GM19463 (cell line): Measurements from ENCODE around the gene KDM4C.
A peak's percentile ranks its signal among the peaks of the same experiment; 100 is the strongest.

Experiments
- ATAC-seq: cut with Tn5 transposase; IDR thresholded peaks from one replicate; pipeline ENCODE4 v1.9.1; 2021; ENCODE audit warnings: mild to moderate bottlenecking, moderate library complexity; ENCODE audit not compliant: unreplicated experiment

Gene KDM4C

DNA sequence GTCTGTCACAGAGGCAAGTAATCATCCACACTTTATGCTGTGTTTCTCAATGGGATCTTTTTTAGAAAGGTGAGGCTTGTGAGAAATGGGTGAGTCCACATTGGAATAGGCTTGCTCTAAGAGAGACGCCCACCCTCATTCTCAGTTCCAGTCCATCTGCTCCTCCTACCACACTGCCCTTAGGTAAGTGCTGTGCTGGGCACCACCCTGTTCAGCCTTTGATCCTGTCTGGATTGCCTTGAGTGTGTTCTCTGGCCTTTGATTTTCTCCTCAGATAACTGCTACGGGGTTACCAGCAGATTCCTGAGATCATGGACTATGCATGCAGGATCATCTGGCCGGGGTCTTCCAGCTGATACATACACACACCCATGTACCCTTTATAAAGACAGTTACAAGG, 328.6 kb downstream of the KDM4C start:
- no peak for ATAC-seq

DNA sequence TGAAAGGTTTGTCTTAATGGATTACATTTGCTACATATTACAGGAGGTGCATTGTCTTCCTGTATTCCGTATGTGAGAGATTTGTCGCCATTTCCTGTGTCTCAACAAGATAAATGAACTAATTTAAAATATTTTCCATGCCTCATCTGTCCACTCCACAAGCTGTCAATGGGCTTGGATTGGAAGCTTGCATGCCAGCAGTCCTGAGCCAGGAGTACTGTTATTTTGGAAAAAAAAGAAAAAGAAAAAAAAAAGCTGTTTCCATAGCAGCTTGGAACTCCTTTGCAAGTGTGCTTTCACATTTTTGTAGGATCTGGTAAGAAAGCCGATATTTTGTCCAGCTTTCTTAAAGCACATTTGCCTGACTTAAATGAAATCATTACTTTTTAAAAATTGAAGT, 330.8 kb downstream of the KDM4C start:
- no peak for ATAC-seq

DNA sequence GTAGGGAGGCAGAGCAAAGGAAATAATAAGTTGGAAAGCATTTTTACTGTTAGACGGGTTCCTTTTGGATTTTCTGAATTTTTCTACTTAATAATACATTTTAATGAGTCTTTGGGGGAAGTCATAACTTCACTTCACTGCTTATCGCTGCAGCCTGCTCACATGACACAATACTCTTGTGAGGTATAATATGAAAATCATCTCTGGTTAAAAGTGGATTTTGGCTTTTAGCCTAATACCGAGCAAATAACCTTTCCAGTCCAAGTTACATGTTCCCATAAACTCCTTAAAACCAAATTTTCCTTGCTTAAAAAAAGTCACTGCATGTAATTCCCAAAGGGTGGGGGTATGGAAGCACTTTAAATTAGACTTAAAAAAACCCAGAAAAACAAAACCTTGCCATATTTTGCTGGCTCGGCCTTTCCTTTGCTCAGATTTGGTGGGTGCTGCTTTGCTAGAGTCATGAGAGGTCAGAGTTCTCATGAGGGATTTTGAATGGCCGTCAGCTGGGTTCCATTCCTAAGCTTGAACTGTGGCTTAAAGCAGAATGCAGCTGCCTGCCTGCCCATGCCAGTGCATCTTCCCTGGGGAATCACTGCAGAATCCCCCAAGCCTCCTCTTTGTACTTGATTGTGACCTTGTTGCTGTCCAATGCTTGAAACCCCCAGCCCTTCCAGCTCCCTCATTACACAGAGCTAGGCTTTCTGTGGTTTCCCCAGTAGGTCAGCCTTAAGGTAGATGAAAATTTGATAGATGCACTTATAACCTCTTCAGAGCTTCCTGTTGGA, 331.8 kb downstream of the KDM4C start:
- ATAC-seq: peak; percentile 42

DNA sequence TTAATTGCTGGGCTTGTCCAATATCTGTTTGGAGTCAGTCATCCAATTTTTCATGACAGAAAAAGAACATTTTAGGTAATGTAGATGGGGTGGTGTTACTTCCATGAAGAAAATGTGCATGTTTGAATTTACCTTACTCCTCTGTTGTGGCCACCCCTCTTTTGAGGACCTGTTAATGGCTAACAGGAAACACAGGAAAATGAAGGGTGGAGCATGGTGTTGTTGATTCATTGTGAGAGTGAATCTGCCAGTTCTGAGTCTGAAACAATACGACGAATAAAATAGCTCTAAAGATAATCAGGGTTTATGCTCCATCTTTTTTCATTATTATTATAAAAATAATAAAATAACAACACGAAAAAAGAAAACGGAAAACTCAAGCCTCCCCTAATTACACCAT, 335.3 kb downstream of the KDM4C start:
- ATAC-seq: peak; percentile 46

DNA sequence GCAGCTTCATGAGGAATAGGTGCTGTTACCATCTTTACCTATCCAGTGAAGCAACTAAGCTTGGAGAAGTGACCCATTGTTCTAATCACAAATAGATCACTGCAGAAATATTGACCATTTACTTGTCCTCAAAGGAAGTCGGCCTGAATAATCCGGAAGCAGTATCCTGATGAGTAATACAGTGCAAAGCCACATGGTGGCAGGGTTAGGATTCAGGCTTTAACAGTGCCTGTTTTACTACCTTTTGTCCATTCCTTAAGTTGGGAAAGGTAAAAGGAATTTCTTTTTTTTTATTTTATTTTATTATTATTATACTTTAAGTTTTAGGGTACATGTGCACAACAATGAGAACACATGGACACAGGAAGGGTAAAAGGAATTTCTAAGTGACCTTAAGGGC, 336.3 kb downstream of the KDM4C start:
- ATAC-seq: no peak

DNA sequence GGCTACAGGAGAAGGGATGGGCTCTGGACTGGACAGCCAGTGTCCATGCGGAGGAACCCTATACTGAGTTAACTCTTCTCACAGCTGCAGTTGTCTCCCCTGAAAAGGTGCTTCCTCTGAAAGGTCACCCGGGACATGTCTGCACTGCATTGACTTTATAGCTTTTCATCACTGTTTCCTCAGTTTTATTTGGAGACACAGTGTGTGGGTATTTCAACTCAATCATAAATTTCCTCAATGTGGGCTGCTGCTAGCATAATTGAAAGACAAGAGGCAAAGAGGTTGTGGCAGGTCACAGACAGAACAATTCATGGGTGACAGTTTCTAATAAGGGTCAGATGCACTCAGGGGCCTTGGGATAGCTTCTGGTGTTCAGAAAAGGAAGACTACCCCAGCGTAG, 336.8 kb downstream of the KDM4C start:
- no peak for ATAC-seq

DNA sequence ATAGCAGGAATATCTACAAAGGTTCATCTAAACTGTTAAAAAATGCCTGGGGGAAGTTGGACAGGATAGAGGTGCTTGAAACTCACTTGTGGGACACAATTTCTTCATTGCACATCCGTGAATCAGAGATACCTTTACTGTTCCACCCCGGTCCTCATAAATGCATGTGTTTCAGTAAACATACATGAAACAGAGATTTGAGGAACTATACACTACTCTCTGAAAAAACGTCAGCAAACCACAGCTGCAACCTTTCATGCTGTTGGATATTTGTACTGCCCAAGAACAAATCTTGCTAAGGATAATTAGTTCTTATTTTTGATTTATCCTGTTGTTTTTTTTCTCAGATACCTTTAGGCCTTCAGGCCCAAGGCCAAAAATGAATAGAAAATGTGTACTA, 337.3 kb downstream of the KDM4C start:
- peak; percentile 70 for ATAC-seq

DNA sequence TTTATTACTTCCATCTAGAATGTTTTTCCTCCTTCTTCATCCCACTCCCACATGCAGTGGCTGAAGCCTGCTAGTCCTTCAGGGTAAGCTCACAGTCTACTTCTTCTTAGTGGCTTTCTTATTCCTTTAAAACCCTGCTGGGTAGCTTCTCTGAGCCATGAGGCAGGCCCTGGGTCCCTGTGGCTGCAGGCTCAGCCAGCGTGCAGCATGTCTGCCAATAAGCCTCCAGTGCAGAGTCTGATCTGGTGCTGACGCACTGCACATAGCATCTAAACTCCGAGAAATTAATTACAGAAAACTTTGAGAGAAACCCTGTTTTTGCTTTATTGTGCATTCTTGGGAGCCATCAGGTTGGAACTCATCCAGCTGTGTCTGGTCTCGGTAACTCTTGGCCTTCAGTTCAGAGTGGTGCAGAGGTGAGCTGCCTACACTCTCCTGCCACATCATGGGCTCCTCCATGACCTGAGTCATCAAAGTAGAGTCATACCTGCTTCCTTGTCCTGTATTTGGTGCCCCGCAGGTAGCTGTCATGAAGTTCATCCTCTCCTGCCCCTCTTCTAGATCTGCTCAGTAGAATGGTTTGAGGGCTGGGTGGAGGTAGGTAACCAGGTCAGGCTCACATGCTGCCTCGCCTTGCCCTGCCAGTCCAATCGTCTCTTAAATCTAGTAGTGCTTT, 339.4 kb downstream of the KDM4C start:
- ATAC-seq: no peak

DNA sequence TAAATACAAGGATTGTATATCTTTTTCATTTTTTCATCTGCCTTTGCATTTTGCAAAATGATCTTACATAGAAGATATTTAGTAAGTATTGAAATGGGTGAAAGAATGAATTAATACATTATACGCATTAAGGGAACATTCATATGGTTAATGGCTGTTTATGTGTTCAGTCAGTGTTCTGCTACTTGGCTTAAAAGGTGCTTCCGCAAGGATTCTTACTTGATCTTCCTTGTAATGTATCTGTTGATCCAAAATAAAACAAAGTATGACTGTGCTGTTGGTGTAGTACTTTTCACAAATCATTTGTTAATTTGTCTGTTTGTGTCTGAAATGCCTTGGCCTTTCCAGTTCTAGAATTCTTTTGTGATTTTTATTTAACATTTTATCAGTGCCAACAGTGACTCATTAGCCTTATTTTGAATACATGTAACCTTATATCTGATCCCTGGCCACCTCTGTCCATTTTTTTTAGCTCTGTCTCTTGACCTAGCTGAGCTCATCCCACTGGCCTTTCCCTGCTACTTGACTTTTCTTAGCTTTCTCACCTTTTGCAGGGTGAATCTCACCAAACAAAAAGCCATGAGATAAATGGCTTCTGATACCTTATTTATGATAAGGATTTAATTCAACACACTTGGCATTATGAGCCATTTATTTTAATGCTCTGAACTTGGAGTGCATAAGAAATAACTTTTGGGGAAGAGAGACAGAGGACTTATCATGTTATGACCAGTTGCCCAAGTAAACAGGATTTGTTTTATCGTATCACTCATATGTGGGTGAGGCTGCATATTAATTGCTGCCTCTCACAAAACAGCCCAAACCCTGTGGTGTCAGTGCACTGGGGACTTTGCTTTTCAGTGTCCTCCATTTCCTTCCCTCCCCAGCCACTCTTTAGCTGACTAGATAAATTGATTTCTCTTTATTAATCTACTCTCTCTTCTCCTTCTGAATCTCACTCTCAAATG, 340.3 kb downstream of the KDM4C start:
- no peak for ATAC-seq

DNA sequence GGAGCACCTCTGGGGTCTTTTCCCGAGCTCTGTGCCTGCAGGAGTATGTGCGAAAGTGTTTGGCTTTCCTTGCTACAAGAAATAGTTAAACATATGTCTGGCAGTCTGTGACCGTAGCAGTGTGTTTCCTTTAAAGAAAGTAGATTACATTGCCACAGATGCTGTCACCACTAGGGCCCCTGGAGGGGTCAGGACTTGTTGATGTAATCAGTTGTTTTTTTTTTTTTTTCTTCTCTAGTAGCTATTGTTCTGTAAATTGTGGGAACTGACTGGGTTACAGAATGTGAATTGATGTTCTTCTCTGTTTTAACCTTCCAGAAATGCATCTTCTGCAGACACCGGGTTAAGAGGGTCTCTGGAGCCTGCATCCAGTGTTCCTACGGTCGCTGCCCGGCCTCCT, 345.6 kb downstream of the KDM4C start:
- no peak for ATAC-seq

DNA sequence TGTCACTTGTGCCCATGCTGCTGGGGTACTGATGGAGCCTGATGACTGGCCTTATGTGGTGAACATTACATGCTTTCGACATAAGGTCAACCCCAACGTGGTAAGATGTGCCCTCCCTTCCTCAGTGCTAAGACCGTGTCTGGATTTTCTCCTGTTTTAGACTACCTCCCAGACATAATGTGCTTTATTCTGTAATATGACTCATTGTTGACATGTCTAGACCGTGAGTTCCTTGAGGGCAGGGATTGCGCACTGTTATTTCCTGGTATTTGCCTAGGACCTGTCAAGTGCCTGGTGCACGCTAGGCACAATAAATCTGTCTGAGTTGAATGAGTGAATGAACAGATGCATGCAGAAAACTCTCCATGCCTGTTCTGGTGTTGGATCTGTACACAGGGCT, 346.0 kb downstream of the KDM4C start:
- ATAC-seq: no peak

DNA sequence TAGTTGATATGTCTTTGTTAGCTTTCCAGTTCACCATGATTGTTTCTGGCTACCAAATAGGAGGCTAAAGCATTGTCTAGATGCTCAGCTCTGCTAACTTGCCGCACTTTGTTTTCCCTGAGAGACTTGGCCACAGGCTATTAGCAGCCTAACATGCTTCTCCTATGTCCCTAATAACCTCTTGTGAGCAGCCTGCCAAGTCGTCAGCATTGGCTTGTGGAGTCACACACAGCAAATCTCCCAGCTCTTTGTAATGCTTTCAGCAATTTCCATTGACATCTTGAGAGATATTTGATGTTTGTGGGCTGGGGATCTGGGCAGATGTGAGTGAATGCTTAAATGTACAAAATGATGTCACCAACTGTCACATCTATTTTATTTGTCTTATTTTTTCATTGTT, 346.9 kb downstream of the KDM4C start:
- no peak for ATAC-seq

DNA sequence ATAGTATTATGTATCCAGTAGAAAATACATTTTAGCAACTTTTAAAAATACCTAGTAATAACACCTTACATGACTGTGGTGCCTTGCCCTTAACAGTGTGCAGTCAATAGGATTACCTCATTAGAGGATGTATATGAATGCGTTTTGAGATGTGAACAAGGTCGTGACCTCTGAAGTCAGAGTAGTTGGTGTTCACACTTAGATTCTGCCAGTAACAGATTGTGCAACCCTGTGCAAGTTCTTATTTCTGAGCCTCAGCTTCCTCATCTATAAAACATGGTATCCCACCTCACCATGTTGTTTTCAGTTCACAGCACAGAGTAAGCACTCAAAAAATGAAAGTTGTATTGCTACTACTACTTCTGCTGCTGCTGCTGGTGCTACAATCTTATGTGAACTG, 347.3 kb downstream of the KDM4C start:
- no peak for ATAC-seq

DNA sequence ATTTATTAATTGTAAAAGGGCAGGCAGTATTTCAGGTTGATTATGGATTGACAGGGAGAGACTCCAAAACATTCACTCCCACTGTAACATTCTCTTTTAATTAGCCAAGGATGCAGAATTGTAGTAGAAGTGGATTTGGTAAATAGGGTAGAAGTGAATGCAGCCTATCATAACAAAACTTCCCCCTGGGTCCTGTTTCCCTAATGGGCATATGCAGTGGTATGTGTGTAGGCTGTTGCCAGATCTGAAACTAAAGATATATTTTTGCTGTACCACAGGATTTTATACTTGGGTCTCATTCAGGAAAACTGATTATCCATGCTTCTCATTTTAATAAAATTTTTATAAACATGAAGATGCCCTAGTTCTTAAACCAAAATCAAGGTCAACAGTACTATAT, 351.2 kb downstream of the KDM4C start:
- no peak for ATAC-seq

DNA sequence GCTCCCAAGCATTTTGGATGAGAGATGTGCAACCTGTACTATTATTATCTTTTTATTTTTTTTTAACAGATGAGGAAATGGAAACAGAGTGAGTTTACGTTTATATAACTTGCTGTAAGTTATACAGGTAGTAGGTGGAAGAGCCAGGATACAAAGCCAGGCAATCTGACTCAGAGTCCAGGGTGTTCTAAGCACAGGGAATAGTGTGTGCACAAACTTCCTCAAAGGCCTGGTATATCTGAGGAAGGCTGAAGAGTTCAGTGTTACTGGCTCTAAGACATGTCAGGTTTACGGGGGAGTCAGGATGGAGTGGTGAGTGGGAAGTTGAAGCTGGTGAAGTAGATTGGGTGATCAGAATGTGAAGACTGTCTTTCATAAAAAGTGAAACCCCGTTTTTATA, 353.6 kb downstream of the KDM4C start:
- no peak for ATAC-seq

DNA sequence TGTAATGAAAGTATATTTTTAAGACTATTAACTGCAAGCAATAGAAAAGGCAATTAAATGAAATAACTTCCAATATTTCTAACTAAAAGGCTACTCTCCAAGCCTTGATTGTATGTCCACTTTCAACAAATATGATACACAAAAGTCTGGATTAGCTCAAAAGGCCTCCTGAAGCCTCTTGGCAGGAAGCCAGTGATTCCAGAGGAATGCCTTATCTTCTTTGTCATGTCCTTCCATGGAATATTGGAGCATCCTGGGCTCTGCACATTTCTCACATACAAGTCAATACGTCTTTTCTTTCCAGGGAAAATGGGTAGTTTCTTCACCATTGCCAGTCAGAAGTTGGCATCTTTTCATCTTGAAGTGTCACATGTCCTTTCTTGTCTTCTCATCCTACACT, 357.8 kb downstream of the KDM4C start:
- no peak for ATAC-seq

DNA sequence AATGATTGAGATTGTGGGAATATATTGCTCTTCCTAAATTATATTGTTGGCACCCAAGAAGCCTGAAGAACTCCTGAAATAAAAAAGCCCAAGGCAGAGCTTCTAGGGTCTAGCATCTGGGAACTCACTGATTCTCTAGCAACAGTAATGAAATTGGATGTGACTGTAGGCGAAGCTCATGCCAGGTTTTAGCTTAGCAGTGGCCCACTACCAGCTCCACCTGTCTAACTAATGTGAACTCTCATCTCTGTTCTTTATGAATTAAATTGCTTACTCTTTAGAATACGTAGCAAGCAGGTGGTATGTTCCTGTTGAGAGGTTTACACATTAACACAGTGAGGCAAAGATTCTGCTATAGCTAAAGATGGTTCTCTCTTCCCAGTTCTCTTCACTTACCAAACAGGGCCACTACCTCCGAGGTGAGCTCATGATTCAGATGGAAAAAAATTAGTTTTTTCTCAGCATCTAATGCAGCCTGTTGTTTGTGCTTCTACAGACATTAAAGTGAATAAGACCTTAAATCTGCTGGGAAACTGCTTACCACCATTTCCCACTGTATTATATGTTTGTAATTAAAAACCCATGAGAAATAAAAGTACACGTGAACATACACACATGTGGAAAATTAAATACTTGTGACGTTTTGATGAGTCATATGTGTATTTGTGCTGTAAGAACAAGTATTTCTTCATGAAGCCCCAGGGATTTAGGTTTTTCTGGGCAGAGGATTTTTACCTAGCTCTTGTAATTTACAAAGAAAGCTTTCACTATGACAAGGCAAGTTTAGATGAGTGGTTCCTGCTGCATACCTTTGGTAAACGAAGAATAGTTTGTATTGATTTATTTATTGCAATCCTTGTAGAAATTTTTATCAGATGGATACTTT, 360.1 kb downstream of the KDM4C start:
- ATAC-seq: peak; percentile 68

DNA sequence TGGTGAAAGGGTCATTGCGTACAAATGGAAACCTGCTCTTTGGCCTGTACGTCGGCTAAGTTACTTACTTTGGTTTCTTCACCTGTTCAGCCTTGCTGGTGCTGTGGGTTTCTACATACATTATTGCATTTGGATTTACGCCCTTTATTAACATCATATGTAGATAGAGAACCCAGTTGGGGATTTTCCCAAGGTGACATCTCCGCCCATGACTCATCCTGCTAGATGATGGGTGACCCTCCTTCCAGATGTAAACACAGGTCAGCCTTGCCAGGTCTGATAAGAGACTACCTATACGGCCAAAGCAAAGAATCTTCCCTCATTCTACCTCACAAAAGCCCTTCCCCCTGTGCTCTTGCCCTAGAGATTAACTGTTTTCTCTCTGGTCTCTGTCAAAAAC, 360.9 kb downstream of the KDM4C start:
- peak; percentile 52 for ATAC-seq

DNA sequence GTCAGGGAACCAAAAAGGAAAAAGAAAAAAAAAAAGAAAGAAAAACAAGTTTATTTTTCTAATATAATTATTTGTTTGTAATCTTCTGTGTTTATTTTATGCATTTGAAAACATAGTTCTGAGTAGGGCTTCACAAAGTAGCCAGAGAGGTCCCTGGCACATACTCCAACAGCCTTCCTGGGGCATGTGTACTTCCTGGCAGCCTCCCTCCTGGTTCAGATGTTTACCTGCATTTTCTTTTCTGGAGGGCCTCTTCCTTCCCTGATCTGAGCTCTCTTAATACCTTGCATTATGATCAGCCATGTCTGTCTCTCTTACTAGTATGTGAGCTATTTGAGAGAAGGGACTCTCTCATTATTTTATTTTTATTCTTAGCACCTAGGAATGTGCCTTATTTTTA, 361.8 kb downstream of the KDM4C start:
- ATAC-seq: no peak

DNA sequence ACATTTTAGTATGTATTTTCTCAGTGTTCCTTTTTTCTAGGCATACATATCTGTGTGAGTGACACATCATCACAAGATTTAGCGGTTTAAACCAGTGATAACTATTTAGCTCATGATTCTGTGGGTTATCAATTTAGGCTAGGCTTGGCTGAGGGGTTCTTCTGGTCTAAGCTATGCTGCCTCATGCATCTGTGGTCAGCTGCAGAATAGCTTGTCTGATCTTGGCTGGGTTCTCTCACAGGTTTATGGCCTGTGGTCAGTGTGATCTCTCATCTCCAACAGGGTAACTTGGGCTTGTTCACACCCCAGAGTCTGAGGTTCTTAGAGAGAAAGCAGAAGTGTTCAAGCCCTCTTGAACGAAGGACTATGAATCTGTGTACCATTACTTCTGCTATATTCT, 363.3 kb downstream of the KDM4C start:
- ATAC-seq: peak; percentile 25

DNA sequence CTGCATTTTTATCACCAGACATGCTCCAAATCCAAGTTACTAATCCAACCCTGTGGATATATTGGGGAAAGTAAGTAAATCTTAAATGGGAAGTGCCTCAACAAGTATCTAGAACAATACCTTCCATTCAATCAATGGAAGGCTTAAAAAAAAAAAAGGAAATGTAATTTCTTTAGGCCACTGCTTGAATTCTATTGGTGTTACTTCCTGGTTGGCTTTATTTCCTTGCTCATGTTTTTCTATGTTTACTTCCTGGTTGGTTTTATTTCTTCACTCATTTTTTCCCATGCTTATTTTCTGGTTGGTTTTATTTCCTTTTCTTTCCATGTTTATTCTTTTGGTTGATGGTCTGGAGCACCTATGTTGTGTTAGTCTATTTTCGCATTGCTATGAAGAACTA, 363.9 kb downstream of the KDM4C start:
- no peak for ATAC-seq
